Peyer's patch (tissue), 4 donors: ENCODE data around the gene OBSCN. TPM values are rescaled to one million over a fixed set of nuclear protein-coding genes. Genes with fewer than 3 reads are reported as not detected.

ENCODE experiments used
- DNase-seq, 3 donors: peaks; one replicate each; pipeline ENCODE4 v3.0.0-alpha.2; 2017 to 2019
- H3K27ac ChIP-seq, 4 donors: fragments of 200-600 bp; sonication (generic); one replicate each; pipeline ENCODE4 v1.5.1; 2016 to 2019
- H3K27me3 ChIP-seq, 2 donors: fragments of 200-600 bp; sonication (generic); one replicate each; pipeline ENCODE4 v1.5.1; 2019
- H3K36me3 ChIP-seq, 3 donors: fragments of 200-600 bp; sonication (generic); one replicate each; pipeline ENCODE4 v1.5.1; 2016 to 2019
- H3K4me1 ChIP-seq, 4 donors: fragments of 200-600 bp; sonication (generic); one replicate each; pipeline ENCODE4 v1.5.1; 2016 to 2019
- H3K4me3 ChIP-seq, 4 donors: fragments of 200-600 bp; sonication (generic); 1 replicate in 3 of 4; 2 replicates in 1 of 4; pipeline ENCODE4 v1.5.1; 2016 to 2019; ENCODE audit warnings: mild to moderate bottlenecking in 1 of 4
- H3K9me3 ChIP-seq, 4 donors: fragments of 200-600 bp; sonication (generic); one replicate each; pipeline ENCODE4 v1.5.1; 2016 to 2019; ENCODE audit warnings: mild to moderate bottlenecking in 1 of 4
- POLR2A ChIP-seq, 2 donors: fragments of 450-650 bp; IDR thresholded peaks; one replicate each; pipeline ENCODE4 v1.5.1; 2017; ENCODE audit warnings: antibody characterized with exemption in 2 of 2, mild to moderate bottlenecking in 2 of 2, moderate library complexity in 2 of 2
- total RNA-seq, 4 donors: library from RNA; depleted of rRNA; stranded (reverse); fragments of >200 nt; gene quantifications; one replicate each; pipeline ENCODE4 v1.1.0, GENCODE V29; 2016
- TF ChIP-seq, protein P1 (sequence below), 6 experiments: fragments of 450-650 bp in 4 of 6; fragments of 200-600 bp in 2 of 6; sonication (generic) in 1 of 6; IDR thresholded peaks; one replicate each; pipeline ENCODE4 v1.5.1; 2017 to 2019; ENCODE audit warnings: antibody characterized with exemption in 6 of 6, mild to moderate bottlenecking in 3 of 6, moderate library complexity in 1 of 6

The OBSCN gene
- total RNA-seq, 4 donors from 2014 or later: 5.8 to 136 (median 34.4) TPM

- H3K36me3 ChIP-seq: no peaks in the 10 kb centered on the region
- H3K9me3 ChIP-seq: no peaks in the 10 kb centered on the region
- no peaks in the 10 kb centered on the region for H3K27me3 ChIP-seq
- H3K4me1 ChIP-seq: peaks cover 0 to 16% (median 7%) of the 10 kb centered on the region in 4 donors
- DNase-seq: no peak
- no peak overlapping the region for H3K4me3 ChIP-seq
- TF ChIP-seq, protein P1, sequence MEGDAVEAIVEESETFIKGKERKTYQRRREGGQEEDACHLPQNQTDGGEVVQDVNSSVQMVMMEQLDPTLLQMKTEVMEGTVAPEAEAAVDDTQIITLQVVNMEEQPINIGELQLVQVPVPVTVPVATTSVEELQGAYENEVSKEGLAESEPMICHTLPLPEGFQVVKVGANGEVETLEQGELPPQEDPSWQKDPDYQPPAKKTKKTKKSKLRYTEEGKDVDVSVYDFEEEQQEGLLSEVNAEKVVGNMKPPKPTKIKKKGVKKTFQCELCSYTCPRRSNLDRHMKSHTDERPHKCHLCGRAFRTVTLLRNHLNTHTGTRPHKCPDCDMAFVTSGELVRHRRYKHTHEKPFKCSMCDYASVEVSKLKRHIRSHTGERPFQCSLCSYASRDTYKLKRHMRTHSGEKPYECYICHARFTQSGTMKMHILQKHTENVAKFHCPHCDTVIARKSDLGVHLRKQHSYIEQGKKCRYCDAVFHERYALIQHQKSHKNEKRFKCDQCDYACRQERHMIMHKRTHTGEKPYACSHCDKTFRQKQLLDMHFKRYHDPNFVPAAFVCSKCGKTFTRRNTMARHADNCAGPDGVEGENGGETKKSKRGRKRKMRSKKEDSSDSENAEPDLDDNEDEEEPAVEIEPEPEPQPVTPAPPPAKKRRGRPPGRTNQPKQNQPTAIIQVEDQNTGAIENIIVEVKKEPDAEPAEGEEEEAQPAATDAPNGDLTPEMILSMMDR (IDR thresholded peaks at IDR 0.05): no peak
- no peak for TF ChIP-seq POLR2A (IDR thresholded peaks at IDR 0.05)
- H3K27ac ChIP-seq: no peak overlapping the region
Measured at GRCh38 chr1:228381356-228381755, 173.5 kb downstream of the OBSCN start.

GRCh38 chr1:228383773-228384172 is 175.9 kb downstream of the OBSCN start:
- Histone ChIP-seq H3K9me3 (no peaks in the 10 kb centered on the region), H3K36me3 (no peaks in the 10 kb centered on the region), H3K27ac (no peak overlapping the region), H3K4me1 (peaks cover 0 to 6% (median 4%) of the 10 kb centered on the region in 4 donors), H3K4me3 (no peak overlapping the region), H3K27me3 (no peaks in the 10 kb centered on the region)
- no peak for DNase-seq
- TF ChIP-seq POLR2A (IDR thresholded peaks at IDR 0.05): no peak
- TF ChIP-seq, protein P1 (IDR thresholded peaks at IDR 0.05): no peak

GRCh38 chr1:228385232-228385631 is 177.4 kb downstream of the OBSCN start:
- no peak for TF ChIP-seq POLR2A (IDR thresholded peaks at IDR 0.05)
- TF ChIP-seq, protein P1 (IDR thresholded peaks at IDR 0.05): no peak
- no peak overlapping the region for H3K4me3 ChIP-seq
- DNase-seq: no peak
- no peaks in the 10 kb centered on the region for H3K36me3 ChIP-seq
- no peaks in the 10 kb centered on the region for H3K4me1 ChIP-seq
- H3K27me3 ChIP-seq: no peaks in the 10 kb centered on the region
- H3K27ac ChIP-seq: no peak overlapping the region
- H3K9me3 ChIP-seq: no peaks in the 10 kb centered on the region

DNA sequence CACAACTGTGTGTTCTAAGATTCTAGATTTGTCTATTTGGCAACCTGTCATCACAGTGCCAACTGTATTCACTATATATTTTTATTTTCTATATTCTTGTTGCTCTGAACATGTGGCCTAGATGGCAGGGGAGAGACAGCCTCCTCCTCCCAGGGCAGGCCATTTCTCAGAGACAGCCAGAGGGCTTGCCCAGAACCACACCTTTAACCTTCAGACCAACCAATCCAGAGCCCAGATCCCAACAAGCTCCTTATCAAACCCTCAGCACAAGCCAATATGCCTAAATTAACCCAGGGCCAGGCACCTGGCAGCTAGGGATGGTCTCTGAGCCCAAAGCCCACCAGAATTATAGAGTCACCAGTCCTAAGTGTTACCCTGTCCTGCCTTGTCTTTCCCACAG is 179.5 kb downstream of the OBSCN start:
- peak in 1 of 3 donors; percentile 7 for DNase-seq
- H3K9me3 ChIP-seq: no peaks in the 10 kb centered on the region
- no peak overlapping the region for H3K4me3 ChIP-seq
- H3K36me3 ChIP-seq: peaks cover 0 to 3% (median 0%) of the 10 kb centered on the region in 3 donors
- TF ChIP-seq, protein P1 (IDR thresholded peaks at IDR 0.05): no peak
- TF ChIP-seq POLR2A (IDR thresholded peaks at IDR 0.05): no peak
- no peak overlapping the region for H3K27ac ChIP-seq
- H3K4me1 ChIP-seq: no peaks in the 10 kb centered on the region
- no peaks in the 10 kb centered on the region for H3K27me3 ChIP-seq

DNA sequence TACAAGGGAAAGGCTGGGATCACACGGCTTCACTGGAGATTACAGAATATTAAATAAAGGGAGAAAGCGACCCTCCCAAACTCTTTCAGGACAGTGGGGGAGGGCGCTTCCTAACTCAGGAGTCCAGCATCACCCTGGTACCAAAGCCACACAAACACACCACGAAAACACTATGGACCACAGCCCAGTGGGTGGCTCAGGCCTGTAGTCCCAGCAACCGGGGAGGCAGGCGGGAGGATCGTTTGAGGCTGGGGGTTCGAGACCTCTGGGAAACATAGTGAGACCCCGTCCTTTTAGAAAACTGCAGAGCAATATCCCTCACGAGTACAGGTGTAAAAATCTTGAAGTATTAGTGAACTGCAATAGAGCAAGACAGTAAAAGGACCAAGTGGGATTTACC is 182.8 kb downstream of the OBSCN start:
- Histone ChIP-seq H3K27me3 (no peaks in the 10 kb centered on the region), H3K4me1 (no peaks in the 10 kb centered on the region)
- DNase-seq: peak in 1 of 3 donors; percentile 28

More for the DNA sequence above, 182.8 kb downstream of the OBSCN start:
- no peak overlapping the region for H3K4me3 ChIP-seq
- peaks cover 0 to 29% (median 0%) of the 10 kb centered on the region in 3 donors for H3K36me3 ChIP-seq
- H3K27ac ChIP-seq: no peak overlapping the region
- TF ChIP-seq, protein P1 (IDR thresholded peaks at IDR 0.05): no peak
- TF ChIP-seq POLR2A (IDR thresholded peaks at IDR 0.05): no peak
- H3K9me3 ChIP-seq: no peaks in the 10 kb centered on the region
